ENCODE measurements around the gene CBLB. TPM values are rescaled to one million over a fixed set of nuclear protein-coding genes. Genes with fewer than 3 reads are reported as not detected.
"Not testable (repeated sequence)": the region's sequence is repeated elsewhere in the genome, so short reads cannot be mapped to it uniquely, and the experiment has no call there.

Gene CBLB
- total RNA-seq, 2 donors from 2014 or later: 112 to 141 TPM

- no peak for DNase-seq (ENCODE audit: low spot score)
- intact Hi-C loops (cut with DNase I): no loop called here
These were observed 137.9 kb downstream of the CBLB start for GRCh38 chr3:105730801-105731354.

- DNase-seq (ENCODE audit: low spot score): no peak
- intact Hi-C loops (cut with DNase I): no loop called here
These were observed 139.1 kb downstream of the CBLB start for GRCh38 chr3:105729667-105730066.

- no peak for DNase-seq (ENCODE audit: low spot score)
- intact Hi-C loops (cut with DNase I): no loop called here
These were observed 140.0 kb downstream of the CBLB start for GRCh38 chr3:105728771-105729312.

GRCh38 chr3:105727036-105727435 lies 141.8 kb downstream of the CBLB start:
- intact Hi-C loops (cut with DNase I); DNase-seq (ENCODE audit: low spot score): not testable (repeated sequence)

- intact Hi-C loops (cut with DNase I): no loop called here
- DNase-seq (ENCODE audit: low spot score): no peak
These were observed 145.8 kb downstream of the CBLB start for GRCh38 chr3:105722943-105723556.

GRCh38 chr3:105719791-105720190 lies 149.0 kb downstream of the CBLB start:
- intact Hi-C loops (cut with DNase I): no loop called here
- no peak for DNase-seq (ENCODE audit: low spot score)

GRCh38 chr3:105715372-105715771 lies 153.4 kb downstream of the CBLB start:
- intact Hi-C loops (cut with DNase I): no loop called here
- no peak for DNase-seq (ENCODE audit: low spot score)

GRCh38 chr3:105714453-105714852 lies 154.4 kb downstream of the CBLB start:
- DNase-seq (ENCODE audit: low spot score): no peak
- intact Hi-C loops (cut with DNase I): no loop called here

- intact Hi-C loops (cut with DNase I): loop anchor here in 1 of 2 donors (5.0 kb wide), 1 partner anchor 1043 kb away; no protein-coding TSS in a partner anchor
- DNase-seq (ENCODE audit: low spot score): no peak
These were observed 159.8 kb downstream of the CBLB start for GRCh38 chr3:105708980-105709379.

GRCh38 chr3:105707009-105707408 lies 161.8 kb downstream of the CBLB start:
- intact Hi-C loops (cut with DNase I): loop anchor here in 1 of 2 donors (5.0 kb wide), 1 partner anchor 1045 kb away; no protein-coding TSS in a partner anchor

GRCh38 chr3:105704726-105705410 lies 163.9 kb downstream of the CBLB start:
- intact Hi-C loops (cut with DNase I): loop anchor here in 1 of 2 donors (5.0 kb wide), 1 partner anchor 1047 kb away; no protein-coding TSS in a partner anchor
- DNase-seq (ENCODE audit: low spot score): no peak

More at GRCh38 chr3:105707009-105707408, 161.8 kb downstream of the CBLB start:
- no peak for DNase-seq (ENCODE audit: low spot score)

GRCh38 chr3:105700575-105700974 lies 168.2 kb downstream of the CBLB start:
- no peak for DNase-seq (ENCODE audit: low spot score)
- intact Hi-C loops (cut with DNase I): no loop called here

- intact Hi-C loops (cut with DNase I): loop anchor here in 1 of 2 donors (5.0 kb wide), 1 partner anchor 814 kb away; no protein-coding TSS in a partner anchor
- DNase-seq (ENCODE audit: low spot score): no peak
These were observed 177.2 kb downstream of the CBLB start for GRCh38 chr3:105691633-105692032.

GRCh38 chr3:105691053-105691452 lies 177.8 kb downstream of the CBLB start:
- DNase-seq (ENCODE audit: low spot score): no peak
- intact Hi-C loops (cut with DNase I): loop anchor here in 1 of 2 donors (5.0 kb wide), 1 partner anchor 814 kb away; no protein-coding TSS in a partner anchor

GRCh38 chr3:105688821-105689220 lies 180.0 kb downstream of the CBLB start:
- intact Hi-C loops (cut with DNase I): loop anchor here in 1 of 2 donors (10.0 kb wide), 1 partner anchor 926 kb away; no protein-coding TSS in a partner anchor
- no peak for DNase-seq (ENCODE audit: low spot score)

- intact Hi-C loops (cut with DNase I): loop anchor here in 1 of 2 donors (10.0 kb wide), 1 partner anchor 928 kb away; no protein-coding TSS in a partner anchor
- no peak for DNase-seq (ENCODE audit: low spot score)
These were observed 182.4 kb downstream of the CBLB start for GRCh38 chr3:105686278-105686897.

- DNase-seq (ENCODE audit: low spot score): no peak
- intact Hi-C loops (cut with DNase I): loop anchor here (5.0 to 10.0 kb wide), 2 partner anchors 832 to 935 kb away; no protein-coding TSS in a partner anchor
These were observed 188.9 kb downstream of the CBLB start for GRCh38 chr3:105679951-105680350.

GRCh38 chr3:105678017-105678416 lies 190.8 kb downstream of the CBLB start:
- intact Hi-C loops (cut with DNase I): no loop called here
- no peak for DNase-seq (ENCODE audit: low spot score)

GRCh38 chr3:105676621-105677300 lies 192.1 kb downstream of the CBLB start:
- intact Hi-C loops (cut with DNase I): no loop called here
- no peak for DNase-seq (ENCODE audit: low spot score)
